Measurements from ENCODE around the gene TRIM65.
"Not testable (repeated sequence)": the region's sequence is repeated elsewhere in the genome, so short reads cannot be mapped to it uniquely, and the experiment has no call there.

The TRIM65 gene

DNA sequence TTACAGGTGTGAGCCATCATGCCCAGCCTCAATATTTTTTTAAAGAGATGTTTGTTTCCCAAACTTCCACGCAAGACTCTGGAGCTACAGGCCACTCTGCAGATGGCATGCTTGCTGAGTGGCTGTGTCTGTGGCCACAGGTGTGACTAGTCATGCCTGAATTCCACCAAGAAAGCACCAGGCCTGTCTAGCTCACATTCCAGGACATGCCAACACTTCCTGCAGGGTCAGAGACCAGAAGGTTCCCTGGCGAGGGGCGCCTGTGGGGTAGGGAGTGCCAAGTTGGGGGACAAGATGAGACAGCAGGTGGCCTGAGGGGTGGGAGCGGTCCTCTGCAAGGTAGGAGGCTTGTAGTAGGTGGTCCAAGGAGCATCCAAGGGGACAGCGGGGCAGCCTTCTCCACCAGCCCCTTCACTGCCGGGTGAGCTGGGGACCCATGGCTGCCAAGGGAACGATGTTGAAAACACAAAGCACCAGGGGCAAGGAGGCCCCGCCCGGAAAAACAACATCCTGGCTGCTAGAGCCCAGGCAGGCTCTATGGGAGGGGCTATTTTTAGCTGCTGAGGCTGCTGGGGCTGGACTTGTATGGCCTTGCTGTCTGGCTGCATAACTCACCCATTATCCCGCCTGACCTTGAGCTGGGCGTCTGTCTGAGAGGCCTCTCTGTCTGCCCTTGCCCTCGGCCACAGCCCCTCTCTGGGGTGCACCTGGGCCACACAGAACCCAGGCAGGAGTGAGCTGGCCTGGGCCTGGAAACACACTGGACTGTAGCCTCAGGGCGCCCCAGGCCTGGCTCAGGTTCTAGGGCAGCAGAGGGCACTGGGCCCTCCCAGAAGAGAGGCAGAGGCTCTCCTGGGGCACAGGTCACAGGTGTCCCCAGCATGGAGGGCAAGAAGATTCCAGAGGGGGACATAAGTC lies 24.1 kb downstream of the TRIM65 start:
- TF ChIP-seq, protein P1, sequence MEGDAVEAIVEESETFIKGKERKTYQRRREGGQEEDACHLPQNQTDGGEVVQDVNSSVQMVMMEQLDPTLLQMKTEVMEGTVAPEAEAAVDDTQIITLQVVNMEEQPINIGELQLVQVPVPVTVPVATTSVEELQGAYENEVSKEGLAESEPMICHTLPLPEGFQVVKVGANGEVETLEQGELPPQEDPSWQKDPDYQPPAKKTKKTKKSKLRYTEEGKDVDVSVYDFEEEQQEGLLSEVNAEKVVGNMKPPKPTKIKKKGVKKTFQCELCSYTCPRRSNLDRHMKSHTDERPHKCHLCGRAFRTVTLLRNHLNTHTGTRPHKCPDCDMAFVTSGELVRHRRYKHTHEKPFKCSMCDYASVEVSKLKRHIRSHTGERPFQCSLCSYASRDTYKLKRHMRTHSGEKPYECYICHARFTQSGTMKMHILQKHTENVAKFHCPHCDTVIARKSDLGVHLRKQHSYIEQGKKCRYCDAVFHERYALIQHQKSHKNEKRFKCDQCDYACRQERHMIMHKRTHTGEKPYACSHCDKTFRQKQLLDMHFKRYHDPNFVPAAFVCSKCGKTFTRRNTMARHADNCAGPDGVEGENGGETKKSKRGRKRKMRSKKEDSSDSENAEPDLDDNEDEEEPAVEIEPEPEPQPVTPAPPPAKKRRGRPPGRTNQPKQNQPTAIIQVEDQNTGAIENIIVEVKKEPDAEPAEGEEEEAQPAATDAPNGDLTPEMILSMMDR (IDR thresholded peaks at IDR 0.05; ENCODE audit: control insufficient read depth, insufficient read depth, low read depth, low read length, missing control alignments), result no peak

DNA sequence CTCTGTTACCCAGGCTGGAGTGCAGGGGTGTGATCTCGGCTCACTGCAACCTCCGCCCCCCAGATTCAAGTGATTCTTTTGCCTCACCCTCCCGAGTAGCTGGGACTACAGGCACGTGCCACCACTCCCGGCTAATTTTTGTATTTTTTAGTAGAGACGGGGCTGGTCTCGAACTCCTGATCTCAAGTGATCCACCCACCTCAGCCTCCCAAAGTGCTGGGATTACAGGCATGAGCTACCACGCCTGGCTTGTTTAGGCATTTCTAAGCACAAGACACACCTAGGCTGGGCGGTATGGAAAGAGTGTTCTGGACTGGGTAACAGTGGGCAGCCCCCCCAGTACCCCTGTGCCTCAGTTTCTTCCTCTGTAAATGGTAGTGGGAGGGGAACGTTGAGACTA lies 26.5 kb downstream of the TRIM65 start:
- not testable (repeated sequence) for H3K4me3 ChIP-seq (ENCODE audit: control insufficient read depth, low read depth, low read length); DNase-seq (ENCODE audit: low read depth)

More for the DNA sequence above, 24.1 kb downstream of the TRIM65 start:
- H3K4me3 ChIP-seq (ENCODE audit: control insufficient read depth, low read depth, low read length), result no peak overlapping the region
- DNase-seq (ENCODE audit: low read depth), result no peak

DNA sequence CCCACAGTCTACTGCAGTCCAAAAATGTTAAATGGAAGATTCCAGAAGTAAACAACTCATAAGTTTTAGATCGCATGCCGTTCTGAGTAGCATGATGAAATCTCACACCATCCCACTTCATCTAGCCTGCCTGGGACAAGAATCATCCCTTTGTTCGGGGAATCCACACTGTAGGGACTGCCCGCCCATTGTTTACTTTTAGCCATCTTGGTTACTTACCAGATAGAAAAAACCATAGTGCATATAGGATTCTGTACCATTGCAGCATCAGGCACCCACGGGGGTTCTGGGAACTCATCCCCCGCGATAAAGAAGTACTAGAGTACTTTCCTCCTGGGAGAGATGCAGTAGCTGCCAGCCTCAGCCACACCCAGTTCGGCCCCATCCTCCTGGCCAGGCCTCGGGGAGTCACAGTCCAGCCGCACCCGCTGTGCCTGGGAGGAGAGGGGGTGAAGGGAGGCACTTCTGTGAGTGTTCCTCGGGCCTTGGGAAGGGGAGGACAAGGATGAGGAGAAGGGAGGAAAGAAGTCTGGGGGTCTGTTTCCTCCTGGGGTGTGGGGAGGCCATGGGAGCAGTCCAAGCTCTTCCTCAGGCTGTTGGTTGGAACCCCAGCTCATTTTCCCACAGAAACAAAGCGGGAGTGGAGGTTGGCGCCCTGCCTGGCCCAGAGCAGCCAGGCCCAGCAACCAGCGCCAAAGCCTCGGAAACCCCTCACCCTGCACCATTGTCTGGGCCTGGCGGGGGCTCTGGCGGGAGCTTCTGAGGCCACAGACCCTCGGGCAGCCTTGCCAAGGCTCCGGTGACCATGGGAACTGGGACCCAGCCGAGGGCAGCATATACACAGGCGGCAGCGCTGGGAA lies 27.2 kb downstream of the TRIM65 start:
- TF ChIP-seq, protein P1 (IDR thresholded peaks at IDR 0.05; ENCODE audit: control insufficient read depth, insufficient read depth, low read depth, low read length, missing control alignments), result no peak
- DNase-seq (ENCODE audit: low read depth), result no peak
- H3K4me3 ChIP-seq (ENCODE audit: control insufficient read depth, low read depth, low read length), result no peak overlapping the region

DNA sequence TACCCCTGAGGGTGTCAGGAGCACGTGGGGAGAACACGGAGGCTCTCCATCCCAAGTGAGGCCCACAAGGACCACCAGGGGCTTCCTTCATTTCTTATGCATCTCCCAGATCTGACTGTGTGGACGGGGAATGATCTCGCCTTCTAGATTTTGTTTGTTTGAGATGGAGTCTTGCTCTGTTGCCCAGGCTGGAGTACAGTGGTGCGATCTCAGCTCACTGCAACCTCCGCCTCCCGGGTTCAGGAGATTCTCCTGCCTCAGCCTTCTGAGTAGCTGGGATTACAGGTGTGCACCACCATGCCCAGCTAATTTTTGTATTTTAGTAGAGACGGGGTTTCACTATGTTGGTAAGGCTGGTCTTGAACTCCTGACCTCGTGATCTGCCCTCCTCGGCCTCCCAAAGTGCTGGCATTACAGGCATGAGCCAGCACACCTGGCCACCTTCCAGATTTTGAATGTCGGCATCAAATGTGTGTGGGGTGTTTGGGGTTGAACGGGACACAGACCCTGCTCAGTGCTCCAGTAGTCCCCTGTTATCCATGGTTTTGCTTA lies 27.9 kb downstream of the TRIM65 start:
- not testable (repeated sequence) for DNase-seq (ENCODE audit: low read depth)

DNA sequence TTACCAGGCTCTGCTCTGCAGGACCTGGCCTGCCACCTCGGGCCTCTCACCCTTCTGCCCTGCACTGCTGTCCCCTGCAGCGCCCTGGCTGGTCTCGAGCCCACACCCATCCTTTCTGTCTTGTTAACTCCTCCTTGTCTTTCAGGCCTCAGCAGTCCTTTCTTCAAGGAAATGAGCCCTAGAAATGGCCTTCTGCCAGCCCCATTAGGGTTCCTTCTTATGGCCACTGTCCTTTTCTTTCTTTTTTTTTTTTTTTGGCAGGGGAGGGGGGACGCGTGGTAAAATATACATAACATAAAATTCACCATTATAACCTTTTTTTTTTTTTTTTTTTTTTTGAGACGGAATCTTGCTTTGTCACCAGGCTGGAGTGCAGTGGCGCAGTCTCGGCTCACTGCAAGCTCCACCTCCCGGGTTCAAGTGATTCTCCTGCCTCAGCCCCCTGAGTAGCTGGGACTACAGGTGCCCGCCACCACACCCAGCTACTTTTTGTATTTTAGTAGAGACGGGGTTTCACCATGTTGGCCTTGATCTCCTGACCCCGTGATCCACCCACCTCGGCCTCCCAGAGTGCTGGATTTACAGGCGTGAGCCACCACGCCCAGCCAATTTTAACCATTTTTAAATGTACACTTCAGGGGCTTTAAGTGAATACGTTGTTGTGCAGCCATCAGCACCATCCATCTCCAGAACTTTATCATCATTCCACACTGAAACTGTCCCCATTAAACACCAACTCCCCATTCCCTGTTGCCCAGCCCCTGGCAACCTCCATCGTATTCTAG lies 31.2 kb downstream of the TRIM65 start:
- not testable (repeated sequence) for DNase-seq (ENCODE audit: low read depth); H3K4me3 ChIP-seq (ENCODE audit: control insufficient read depth, low read depth, low read length)

More for the DNA sequence above, 27.9 kb downstream of the TRIM65 start:
- H3K4me3 ChIP-seq (ENCODE audit: control insufficient read depth, low read depth, low read length), result not testable (repeated sequence)

DNA sequence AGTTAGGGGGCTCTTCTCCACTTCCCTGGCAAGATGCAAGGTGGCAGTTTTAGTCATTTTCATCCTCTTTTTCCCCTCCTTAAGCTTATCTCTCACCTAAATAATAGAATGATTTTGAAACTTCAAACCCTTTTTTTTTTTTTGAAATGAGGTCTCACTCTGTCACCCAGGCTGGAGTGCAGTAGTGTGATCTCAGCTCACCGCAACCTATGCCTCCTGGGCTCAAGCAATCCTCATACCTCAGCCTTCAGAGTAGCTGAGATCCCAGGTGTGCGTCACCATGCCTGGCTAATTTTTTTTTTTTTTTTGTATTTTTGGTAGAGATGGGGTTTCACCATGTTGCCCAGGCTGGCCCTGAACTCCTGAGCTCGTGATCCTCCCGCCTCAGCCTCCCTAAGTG lies 31.9 kb downstream of the TRIM65 start:
- DNase-seq (ENCODE audit: low read depth); H3K4me3 ChIP-seq (ENCODE audit: control insufficient read depth, low read depth, low read length): not testable (repeated sequence)

DNA sequence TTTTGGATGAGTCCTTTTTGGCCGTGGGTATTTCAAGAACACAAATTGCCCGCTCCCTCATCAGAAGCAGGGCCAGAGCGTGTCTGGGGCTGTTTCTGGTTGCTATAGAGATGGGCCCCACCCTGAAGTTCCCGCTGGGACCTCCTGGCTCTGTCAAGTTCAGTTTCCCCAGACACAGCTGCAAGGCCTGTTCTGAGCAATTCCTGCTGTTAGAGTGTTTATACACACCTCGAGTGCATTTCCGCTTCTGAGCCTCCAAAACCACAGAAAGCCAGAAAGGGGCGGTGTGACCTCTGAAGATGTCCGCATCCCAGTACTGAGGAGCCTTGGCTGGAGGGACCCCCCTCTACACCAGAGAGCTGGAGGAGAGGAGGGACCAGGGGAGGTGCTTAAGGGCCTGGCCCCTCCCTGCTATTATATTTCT lies 32.3 kb downstream of the TRIM65 start:
- no peak for DNase-seq (ENCODE audit: low read depth)
- H3K4me3 ChIP-seq (ENCODE audit: control insufficient read depth, low read depth, low read length), result no peak overlapping the region

DNA sequence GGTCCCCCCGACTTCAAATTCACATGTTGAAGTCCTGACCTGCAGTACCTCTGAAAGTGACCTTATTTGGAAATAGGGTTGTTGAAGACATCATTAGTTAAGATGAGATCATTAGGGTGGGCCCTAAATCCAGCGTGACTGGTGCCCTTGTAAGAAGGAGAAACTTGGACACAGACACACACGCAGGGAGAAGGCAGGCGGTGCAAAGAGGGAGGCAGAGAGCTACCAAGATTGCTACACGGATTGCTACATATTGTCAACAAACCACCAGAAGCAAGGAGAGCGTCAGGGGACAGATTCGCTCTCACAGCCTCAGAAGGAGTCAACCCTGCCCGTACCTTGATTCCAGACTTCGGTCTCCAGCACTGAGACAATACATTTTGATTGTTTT lies 34.8 kb downstream of the TRIM65 start:
- no peak for DNase-seq (ENCODE audit: low read depth)
- TF ChIP-seq, protein P1 (IDR thresholded peaks at IDR 0.05; ENCODE audit: control insufficient read depth, insufficient read depth, low read depth, low read length, missing control alignments), result no peak
- H3K4me3 ChIP-seq (ENCODE audit: control insufficient read depth, low read depth, low read length), result no peak overlapping the region

More for the DNA sequence above, 32.3 kb downstream of the TRIM65 start:
- TF ChIP-seq, protein P1 (IDR thresholded peaks at IDR 0.05; ENCODE audit: control insufficient read depth, insufficient read depth, low read depth, low read length, missing control alignments), result no peak

DNA sequence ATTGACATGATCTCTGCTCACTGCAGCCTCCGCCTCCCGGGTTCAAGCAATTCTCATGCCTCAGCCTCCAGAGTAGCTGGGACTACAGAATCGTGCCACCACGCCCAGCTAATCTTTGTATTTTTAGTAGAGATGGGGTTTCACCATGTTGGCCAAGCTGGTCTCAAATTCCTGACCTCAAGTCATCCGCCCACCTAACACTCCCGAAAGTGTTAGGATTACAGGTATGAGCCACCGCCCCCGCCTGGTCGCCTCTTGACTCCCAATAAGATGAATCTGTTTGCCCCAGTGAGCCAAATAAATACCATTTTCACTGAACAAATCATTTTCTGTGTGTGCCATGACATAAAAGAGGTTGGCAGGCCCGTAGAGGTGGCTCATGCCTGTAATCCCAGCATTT lies 37.4 kb downstream of the TRIM65 start:
- not testable (repeated sequence) for DNase-seq (ENCODE audit: low read depth); H3K4me3 ChIP-seq (ENCODE audit: control insufficient read depth, low read depth, low read length)
